ENCODE results near the gene CD9. TPM values are rescaled to one million over a fixed set of nuclear protein-coding genes. Genes with fewer than 3 reads are reported as not detected.

Gene CD9
- polyA plus RNA-seq, 1 of the 3 experiments (the other 2 are of a cell fraction) = 76.6 TPM

DNA sequence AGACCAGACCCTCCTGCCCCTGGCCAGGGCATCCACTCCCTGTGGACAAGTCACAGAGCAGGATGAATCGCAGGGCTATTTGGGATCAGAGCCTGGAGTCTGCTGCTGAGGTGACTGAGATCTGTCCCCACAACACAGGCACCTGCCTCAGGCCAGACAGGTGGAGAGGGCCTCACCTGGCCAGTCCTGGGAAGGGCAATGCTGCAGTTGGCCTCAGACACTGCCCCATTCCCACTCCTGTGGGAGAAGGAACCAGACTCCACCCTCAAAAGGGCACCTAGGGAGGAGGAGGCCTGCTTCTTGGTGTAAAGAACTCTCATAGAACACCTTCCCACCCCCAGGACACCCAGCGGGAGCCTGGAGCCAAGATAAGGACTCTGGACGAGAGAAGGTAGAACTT, 62.0 kb downstream of the CD9 start:
- DNase-seq = no peak
- H3K79me2 ChIP-seq (ENCODE audit: insufficient read depth) = no peaks in the 10 kb centered on the region
- CTCF ChIA-PET = interaction anchor here (0.5 to 0.6 kb wide), 2 partner anchors 17 to 60 kb away, joined by 3 read pairs; no protein-coding TSS in a partner anchor
- POLR2A ChIA-PET = no interaction called here
- no peak overlapping the region for H3K4me3 ChIP-seq (ENCODE audit: low read depth in 2 of 2, low read length in 1 of 2)
- H4K20me1 ChIP-seq (ENCODE audit: insufficient read depth) = no peaks in the 10 kb centered on the region
- no peaks in the 10 kb centered on the region for H3K9me2 ChIP-seq
- H2AFZ ChIP-seq (ENCODE audit: low read depth) = no peak overlapping the region
- H3K36me3 ChIP-seq (replicated peaks in 1 of 2; ENCODE audit: control insufficient read depth in 1 of 2, insufficient read depth in 2 of 2, low read length in 1 of 2) = no peaks in the 10 kb centered on the region
- H3F3A ChIP-seq (replicated peaks; ENCODE audit: insufficient read depth) = no peaks in the 10 kb centered on the region
- peak overlapping the region in 1 of 2 experiments; percentile 39; a peak in 2 of 4 replicates for H3K27ac ChIP-seq (ENCODE audit: low read depth in 2 of 2, low read length in 1 of 2)
- H3K9ac ChIP-seq = no peak overlapping the region
- no peaks in the 10 kb centered on the region for H3K9me3 ChIP-seq
- 85% methylated on average over 2 of the region's 3 CpGs for WGBS (ENCODE audit: low lambda C conversion rate)
- no peak for TF ChIP-seq RXRA (IDR thresholded peaks at IDR 0.05; ENCODE audit: borderline replicate concordance, low read depth)
- TF ChIP-seq, protein P1, sequence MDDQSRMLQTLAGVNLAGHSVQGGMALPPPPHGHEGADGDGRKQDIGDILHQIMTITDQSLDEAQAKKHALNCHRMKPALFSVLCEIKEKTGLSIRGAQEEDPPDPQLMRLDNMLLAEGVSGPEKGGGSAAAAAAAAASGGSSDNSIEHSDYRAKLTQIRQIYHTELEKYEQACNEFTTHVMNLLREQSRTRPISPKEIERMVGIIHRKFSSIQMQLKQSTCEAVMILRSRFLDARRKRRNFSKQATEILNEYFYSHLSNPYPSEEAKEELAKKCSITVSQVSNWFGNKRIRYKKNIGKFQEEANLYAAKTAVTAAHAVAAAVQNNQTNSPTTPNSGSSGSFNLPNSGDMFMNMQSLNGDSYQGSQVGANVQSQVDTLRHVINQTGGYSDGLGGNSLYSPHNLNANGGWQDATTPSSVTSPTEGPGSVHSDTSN (IDR thresholded peaks at IDR 0.05) = no peak
- no peak for TF ChIP-seq RAD21 (IDR thresholded peaks at IDR 0.05; ENCODE audit: low read length)
- TF ChIP-seq, protein P2, sequence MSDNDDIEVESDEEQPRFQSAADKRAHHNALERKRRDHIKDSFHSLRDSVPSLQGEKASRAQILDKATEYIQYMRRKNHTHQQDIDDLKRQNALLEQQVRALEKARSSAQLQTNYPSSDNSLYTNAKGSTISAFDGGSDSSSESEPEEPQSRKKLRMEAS (IDR thresholded peaks at IDR 0.05; ENCODE audit: low read depth) = no peak
- no peak for TF ChIP-seq FOXJ3 (CRISPR knock-in tag; IDR thresholded peaks at IDR 0.05)
- no peak for TF ChIP-seq MXI1 (IDR thresholded peaks at IDR 0.05; ENCODE audit: low read depth, low read length)
- TF ChIP-seq SIN3A (IDR thresholded peaks at IDR 0.05; ENCODE audit: borderline replicate concordance, low read depth, low read length) = no peak
- TF ChIP-seq TAF1 (IDR thresholded peaks at IDR 0.05; ENCODE audit: borderline replicate concordance, low read depth, low read length) = no peak
- TF ChIP-seq POLR2AphosphoS5 (IDR thresholded peaks at IDR 0.05; ENCODE audit: low read depth, low read length) = no peak
- TF ChIP-seq SMC3 (IDR thresholded peaks at IDR 0.05; ENCODE audit: low read depth, low read length) = no peak
- no peak for TF ChIP-seq GATA2 (CRISPR knock-in tag; IDR thresholded peaks at IDR 0.05)
- TF ChIP-seq EZH2phosphoT487 (IDR thresholded peaks at IDR 0.05; ENCODE audit: borderline replicate concordance, low read depth) = no peak
- no peak for TF ChIP-seq NRF1 (IDR thresholded peaks at IDR 0.05; ENCODE audit: low read depth, low read length)
- no peak for TF ChIP-seq TCF12 (IDR thresholded peaks at IDR 0.05)
- TF ChIP-seq FOSL2 (IDR thresholded peaks at IDR 0.05; ENCODE audit: borderline replicate concordance, low read depth) = no peak
- TF ChIP-seq FOXM1 (IDR thresholded peaks at IDR 0.05; ENCODE audit: low read depth) = no peak
- no peak for TF ChIP-seq ELF1 (IDR thresholded peaks at IDR 0.05)
- no peak for TF ChIP-seq YY1 (IDR thresholded peaks at IDR 0.05; ENCODE audit: low read depth)
- TF ChIP-seq, protein P3, sequence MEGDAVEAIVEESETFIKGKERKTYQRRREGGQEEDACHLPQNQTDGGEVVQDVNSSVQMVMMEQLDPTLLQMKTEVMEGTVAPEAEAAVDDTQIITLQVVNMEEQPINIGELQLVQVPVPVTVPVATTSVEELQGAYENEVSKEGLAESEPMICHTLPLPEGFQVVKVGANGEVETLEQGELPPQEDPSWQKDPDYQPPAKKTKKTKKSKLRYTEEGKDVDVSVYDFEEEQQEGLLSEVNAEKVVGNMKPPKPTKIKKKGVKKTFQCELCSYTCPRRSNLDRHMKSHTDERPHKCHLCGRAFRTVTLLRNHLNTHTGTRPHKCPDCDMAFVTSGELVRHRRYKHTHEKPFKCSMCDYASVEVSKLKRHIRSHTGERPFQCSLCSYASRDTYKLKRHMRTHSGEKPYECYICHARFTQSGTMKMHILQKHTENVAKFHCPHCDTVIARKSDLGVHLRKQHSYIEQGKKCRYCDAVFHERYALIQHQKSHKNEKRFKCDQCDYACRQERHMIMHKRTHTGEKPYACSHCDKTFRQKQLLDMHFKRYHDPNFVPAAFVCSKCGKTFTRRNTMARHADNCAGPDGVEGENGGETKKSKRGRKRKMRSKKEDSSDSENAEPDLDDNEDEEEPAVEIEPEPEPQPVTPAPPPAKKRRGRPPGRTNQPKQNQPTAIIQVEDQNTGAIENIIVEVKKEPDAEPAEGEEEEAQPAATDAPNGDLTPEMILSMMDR (IDR thresholded peaks at IDR 0.05) = no peak
- H3K27me3 ChIP-seq (ENCODE audit: insufficient read depth) = no peaks in the 10 kb centered on the region
- H3K4me2 ChIP-seq = no peak overlapping the region
- peaks cover 0 to 34% of the 10 kb centered on the region in 2 experiments; a peak in 1 of 4 replicates for H3K4me1 ChIP-seq (ENCODE audit: control insufficient read depth in 1 of 2, insufficient read depth in 2 of 2, low read depth in 1 of 2, low read length in 1 of 2)
